K562 (cell line): ENCODE data around the gene KLF4.

Experiments
- KDM1A ChIP-seq, 2 experiments: fragments of 450-650 bp; IDR thresholded peaks; 2 replicates each; pipeline ENCODE4 v1.6.1; 2016; ENCODE audit warnings: mild to moderate bottlenecking in 2 of 2
- POLR2AphosphoS5 ChIP-seq: IDR thresholded peaks from 2 replicates; pipeline ENCODE4 v1.6.1; 2011; ENCODE audit warnings: mild to moderate bottlenecking, low read depth, low read length, moderate library complexity; ENCODE audit not compliant: control insufficient read depth, insufficient read depth
- SRSF3 ChIP-seq: fragments of 200-400 bp; formaldehyde crosslinking; IDR thresholded peaks from 2 replicates; pipeline ENCODE4 v1.6.1; 2016; ENCODE audit warnings: mild to moderate bottlenecking, low read length, moderate library complexity; ENCODE audit not compliant: insufficient read depth
- ZEB2 ChIP-seq: fragments of 450-650 bp; IDR thresholded peaks from 2 replicates; pipeline ENCODE4 v1.6.1; 2016
- ZNF324 ChIP-seq: fragments of 250-450 bp; sonication (Bioruptor Pico); IDR thresholded peaks from 2 replicates; pipeline ENCODE4 v1.4.0; 2020; ENCODE audit warnings: mild to moderate bottlenecking
- ZNF830 ChIP-seq: fragments of 250-450 bp; sonication (Bioruptor Pico); IDR thresholded peaks from 2 replicates; pipeline ENCODE4 v1.5.0; 2021; ENCODE audit warnings: mild to moderate bottlenecking
- TF ChIP-seq, protein P1 (sequence below), 2 experiments: fragments of 450-650 bp in 1 of 2; sonication (generic) in 1 of 2; formaldehyde crosslinking; conservative IDR thresholded peaks; 2 replicates each; pipeline versions ENCODE4 v1.4.0 to v1.8.1; 2020 to 2022; ENCODE audit warnings: mild to moderate bottlenecking in 1 of 2, missing genetic modification reagents in 1 of 2
- TF ChIP-seq, protein P2 (sequence below), 3 experiments: IDR thresholded peaks in 2 of 3; conservative IDR thresholded peaks in 1 of 3; 2 replicates each; pipeline ENCODE4 v1.5.1; 2011 to 2012; ENCODE audit warnings: low read length in 3 of 3, mild to moderate bottlenecking in 3 of 3, control low read depth in 2 of 3, improper control_type of control experiment in 1 of 3, inconsistent platforms in 1 of 3, low read depth in 1 of 3, mixed read lengths in 1 of 3, moderate library complexity in 1 of 3; ENCODE audit not compliant: insufficient read depth in 2 of 3
- TF ChIP-seq, protein P3 (sequence below): sonication (generic); formaldehyde crosslinking; IDR thresholded peaks from 2 replicates; pipeline ENCODE4 v1.8.0; 2022; ENCODE audit warnings: missing genetic modification reagents, mild to moderate bottlenecking, borderline replicate concordance

DNA sequence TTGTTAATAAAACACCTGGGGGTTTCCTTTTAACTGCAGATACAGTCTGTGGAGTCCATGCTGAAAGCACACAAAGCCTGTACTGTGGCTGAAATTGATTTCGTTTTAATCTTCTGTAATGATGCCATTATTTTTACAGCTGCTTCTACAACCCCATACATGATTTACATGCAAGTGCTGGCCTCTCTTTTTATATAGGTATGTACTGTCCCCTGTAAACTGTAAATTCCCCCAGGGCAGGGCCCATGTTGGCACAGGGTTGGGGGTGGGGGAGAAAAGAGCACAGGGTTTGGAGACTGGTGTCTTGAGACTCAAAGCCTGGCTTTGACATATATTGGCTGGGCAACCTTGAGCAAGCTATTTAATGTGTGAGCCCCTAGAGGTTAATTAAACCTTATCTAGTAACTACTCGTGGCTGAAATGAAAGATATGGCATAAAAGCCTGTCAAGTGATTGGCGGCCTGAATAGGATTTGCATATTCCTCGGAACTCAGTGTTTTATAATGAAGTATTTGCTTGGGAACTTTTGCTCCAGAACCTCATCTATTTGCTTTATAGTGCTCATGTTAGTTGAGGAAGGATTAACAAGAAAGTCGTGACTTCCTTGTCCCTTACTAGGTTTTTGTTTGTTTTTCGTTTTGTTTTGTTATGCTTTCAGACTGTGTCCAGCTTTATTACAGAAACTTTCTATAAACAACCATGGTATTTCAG lies 34.0 kb downstream of the KLF4 start:
- no peak for TF ChIP-seq SRSF3
- TF ChIP-seq POLR2AphosphoS5 = no peak
- TF ChIP-seq ZNF324 (CRISPR knock-in tag) = no peak
- TF ChIP-seq KDM1A (IDR thresholded peaks at IDR 0.05) = no peak
- TF ChIP-seq, protein P1, sequence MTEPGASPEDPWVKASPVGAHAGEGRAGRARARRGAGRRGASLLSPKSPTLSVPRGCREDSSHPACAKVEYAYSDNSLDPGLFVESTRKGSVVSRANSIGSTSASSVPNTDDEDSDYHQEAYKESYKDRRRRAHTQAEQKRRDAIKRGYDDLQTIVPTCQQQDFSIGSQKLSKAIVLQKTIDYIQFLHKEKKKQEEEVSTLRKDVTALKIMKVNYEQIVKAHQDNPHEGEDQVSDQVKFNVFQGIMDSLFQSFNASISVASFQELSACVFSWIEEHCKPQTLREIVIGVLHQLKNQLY (CRISPR knock-in tag; conservative IDR thresholded peaks at IDR 0.05) = no peak
- TF ChIP-seq, protein P2, sequence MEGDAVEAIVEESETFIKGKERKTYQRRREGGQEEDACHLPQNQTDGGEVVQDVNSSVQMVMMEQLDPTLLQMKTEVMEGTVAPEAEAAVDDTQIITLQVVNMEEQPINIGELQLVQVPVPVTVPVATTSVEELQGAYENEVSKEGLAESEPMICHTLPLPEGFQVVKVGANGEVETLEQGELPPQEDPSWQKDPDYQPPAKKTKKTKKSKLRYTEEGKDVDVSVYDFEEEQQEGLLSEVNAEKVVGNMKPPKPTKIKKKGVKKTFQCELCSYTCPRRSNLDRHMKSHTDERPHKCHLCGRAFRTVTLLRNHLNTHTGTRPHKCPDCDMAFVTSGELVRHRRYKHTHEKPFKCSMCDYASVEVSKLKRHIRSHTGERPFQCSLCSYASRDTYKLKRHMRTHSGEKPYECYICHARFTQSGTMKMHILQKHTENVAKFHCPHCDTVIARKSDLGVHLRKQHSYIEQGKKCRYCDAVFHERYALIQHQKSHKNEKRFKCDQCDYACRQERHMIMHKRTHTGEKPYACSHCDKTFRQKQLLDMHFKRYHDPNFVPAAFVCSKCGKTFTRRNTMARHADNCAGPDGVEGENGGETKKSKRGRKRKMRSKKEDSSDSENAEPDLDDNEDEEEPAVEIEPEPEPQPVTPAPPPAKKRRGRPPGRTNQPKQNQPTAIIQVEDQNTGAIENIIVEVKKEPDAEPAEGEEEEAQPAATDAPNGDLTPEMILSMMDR (IDR thresholded peaks at IDR 0.05 in 2 of 3, conservative IDR thresholded peaks at IDR 0.05 in 1 of 3; ENCODE audit: insufficient read depth in 2 of 3, low read depth in 1 of 3, low read length in 3 of 3) = no peak
- TF ChIP-seq, protein P3, sequence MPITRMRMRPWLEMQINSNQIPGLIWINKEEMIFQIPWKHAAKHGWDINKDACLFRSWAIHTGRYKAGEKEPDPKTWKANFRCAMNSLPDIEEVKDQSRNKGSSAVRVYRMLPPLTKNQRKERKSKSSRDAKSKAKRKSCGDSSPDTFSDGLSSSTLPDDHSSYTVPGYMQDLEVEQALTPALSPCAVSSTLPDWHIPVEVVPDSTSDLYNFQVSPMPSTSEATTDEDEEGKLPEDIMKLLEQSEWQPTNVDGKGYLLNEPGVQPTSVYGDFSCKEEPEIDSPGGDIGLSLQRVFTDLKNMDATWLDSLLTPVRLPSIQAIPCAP = no peak
- no peak for TF ChIP-seq ZEB2
- no peak for TF ChIP-seq ZNF830
